CD4-positive, alpha-beta T cell treated with Interleukin-6 for 4 hours (primary cell): ENCODE results near the gene CDH4.

Experiments
- DNase-seq: peaks from one replicate; pipeline ENCODE4 v3.0.0-alpha.2; 2020; ENCODE audit warnings: mixed read lengths

Gene CDH4

DNA sequence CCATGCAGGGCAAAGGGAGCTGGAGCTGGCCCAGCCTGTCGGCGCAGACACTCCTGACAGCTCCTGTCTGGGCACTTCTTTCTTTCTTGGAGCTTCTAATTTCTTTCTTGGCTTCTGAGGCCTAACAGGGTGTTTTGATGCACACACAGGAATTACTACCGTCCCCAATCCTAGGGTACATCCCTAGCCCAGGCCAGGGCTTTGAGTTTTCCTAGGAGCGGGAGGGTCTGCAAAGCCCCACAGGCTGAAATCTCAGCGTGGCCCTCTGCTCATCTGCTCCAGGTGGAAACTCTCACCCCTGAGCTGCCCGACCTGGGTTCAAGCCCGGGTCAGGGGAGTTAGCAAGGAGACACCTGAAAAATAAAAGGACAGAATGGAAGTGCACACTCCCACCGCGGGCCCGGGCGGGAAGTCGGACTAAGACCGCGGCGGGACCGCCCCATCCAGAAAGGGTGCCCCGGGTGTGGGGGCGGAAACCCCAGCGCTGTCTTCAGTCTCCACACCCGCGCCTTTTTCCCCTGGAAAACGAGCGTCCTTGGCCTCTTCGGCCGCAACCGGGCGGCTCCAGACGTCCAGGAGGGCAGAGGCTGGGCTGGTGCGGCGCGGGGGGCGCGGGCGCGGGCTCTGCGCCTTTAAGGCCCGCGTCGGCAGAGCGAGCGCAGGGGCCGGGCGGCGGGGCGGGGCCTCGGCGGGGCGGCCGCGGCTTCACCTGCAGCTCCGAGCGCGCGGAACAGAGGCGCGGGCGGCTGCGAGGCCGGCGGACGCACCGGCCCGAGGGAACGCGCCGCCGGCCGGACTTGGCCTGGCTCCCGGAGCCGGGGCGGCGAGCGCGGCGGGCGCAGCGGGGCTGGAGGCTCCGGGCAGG, at the start of gene CDH4:
CDH4 (plus strand) TSS at position 733 of the 865 bp plus-strand sequence.
- no peak for DNase-seq

GRCh38 chr20:61203320-61203719, 48.7 kb upstream of the CDH4 start:
- DNase-seq: no peak

- DNase-seq: no peak
These were observed 47.9 kb upstream of the CDH4 start for GRCh38 chr20:61204206-61204605.

DNA sequence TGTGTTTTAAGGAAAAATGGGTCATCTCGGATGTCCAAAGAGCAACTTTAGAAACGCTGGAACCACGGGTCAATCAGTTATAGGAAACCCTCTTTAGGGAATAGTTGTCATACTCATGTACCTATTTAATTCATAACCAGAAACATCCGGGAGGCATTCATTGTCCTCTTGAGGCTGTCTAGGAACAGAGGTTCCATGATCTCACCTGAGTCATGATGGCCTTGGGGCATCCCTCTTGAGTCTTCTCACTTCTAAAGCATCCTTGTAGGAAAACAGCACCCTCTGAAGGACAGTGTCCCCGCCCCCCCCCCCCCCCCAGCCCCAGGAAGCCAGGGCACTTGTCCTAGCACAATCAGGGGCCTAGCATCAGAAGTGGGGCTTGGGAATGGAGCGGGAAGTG, 46.3 kb upstream of the CDH4 start:
- DNase-seq: no peak

DNA sequence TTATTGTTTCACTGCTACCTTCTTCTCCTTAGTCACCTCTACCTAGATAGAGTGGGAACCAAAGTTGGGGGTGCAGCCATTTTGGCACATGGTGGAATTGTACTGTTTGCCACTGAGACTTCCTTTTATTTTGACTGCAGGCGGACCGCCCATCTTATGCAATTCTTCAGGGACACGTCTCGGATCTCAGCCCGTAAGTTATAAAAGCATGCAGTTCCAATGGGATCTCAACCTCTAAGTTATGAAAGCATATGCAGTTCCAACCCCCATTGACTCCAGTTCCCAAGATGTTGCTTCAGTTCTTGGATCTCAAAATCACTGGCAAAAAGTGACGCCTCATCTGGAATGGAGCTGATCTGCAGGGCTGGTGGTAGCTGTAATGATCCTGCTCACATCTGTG, 41.2 kb upstream of the CDH4 start:
- no peak for DNase-seq

DNA sequence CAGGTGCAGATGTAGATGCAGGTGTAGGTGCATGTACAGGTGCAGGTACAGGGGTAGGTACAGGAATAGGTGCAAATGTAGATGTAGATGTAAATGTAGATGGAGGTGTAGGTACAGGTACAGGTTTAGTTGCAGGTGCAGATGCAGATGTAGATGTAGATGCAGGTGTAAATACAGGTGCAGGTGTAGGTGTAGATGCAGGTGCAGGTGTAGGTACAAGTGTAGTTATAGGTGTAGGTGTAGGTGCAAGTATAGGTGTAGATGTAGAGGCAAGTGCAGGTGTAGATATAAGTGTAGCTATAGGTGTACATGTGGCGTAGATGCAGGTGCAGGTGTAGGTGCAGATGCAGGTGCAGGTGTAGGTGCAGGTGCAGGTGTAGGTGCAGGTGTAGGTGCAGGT, 34.2 kb upstream of the CDH4 start:
- no peak for DNase-seq

DNA sequence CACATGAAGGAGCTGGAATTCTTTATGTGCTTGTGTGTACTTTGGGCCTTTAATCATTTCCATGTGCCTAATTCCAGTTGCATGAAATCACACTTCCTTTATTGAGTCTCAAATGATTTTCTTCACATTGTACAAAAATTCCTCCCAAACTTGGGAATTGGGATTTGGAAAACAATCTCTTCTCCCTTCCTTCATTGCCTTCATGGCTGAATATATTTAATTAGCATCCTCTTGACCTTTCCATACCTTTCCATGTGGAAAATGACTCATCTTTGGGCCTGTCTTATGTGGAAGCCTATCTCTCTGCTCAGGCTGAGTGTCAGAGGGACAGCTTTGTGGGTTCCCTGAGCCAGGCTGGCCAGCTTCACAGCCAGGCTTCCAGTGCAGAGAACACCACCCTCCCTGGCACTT, 33.0 kb upstream of the CDH4 start:
- no peak for DNase-seq

GRCh38 chr20:61220131-61220530, 31.9 kb upstream of the CDH4 start:
- no peak for DNase-seq

GRCh38 chr20:61220626-61221325, 31.3 kb upstream of the CDH4 start:
- no peak for DNase-seq

DNA sequence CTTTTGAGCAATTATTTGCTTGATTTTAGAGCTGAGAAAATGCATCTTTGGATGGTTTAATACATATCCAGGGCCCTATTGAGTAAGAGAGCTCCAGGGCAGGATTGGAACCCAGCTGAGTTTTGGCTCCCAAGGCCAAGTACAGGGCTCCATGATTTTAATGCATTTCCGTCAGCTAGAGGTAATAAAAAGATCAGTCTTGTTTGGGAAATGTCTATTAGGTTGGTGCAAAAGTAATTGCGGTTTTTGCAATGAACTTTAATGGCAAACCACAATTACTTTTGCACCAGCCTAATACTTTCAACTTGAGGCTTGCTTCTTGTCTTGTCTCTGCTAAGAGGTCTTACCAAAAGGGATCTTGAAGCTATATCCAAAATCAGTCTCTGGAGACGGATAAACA, 29.4 kb upstream of the CDH4 start:
- DNase-seq: no peak

DNA sequence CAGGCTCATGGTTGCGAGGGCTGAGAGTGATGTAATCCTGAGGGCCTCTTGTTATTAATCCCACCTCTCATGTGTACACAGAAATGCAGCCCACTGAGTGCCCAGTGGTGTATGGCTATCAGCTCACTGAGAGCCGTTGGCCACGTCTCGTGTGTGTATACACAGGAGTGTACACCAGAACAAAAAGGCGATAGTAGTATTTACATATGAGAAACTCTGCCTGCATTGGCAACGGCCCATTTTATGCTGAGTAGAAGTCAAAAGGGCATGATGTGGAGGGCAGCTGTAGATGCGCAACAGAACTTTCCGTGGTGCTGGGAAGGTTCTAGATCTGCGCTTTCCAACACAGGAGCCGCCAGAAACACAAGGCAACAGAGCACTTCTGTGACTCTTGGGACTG, 28.9 kb upstream of the CDH4 start:
- no peak for DNase-seq

DNA sequence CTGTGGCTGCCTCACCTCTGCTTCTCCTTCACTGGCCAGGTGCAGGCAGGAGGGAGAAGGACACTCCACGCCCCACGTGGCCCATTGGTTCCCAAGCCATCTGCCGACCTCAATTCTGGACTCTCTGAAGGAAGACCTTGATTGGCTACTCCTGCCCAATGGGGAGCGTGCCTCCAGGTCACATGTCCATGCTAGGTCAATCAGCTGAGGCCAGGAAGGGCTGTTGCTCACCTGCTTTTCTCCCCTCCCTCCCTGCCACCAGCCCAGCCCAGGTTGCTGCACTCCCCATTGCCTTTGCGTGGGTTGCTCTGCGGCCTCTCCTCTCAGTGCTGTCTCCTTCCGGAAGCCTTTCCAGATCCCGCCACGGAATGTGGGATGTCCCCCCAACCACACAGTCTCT, 21.9 kb upstream of the CDH4 start:
- no peak for DNase-seq

DNA sequence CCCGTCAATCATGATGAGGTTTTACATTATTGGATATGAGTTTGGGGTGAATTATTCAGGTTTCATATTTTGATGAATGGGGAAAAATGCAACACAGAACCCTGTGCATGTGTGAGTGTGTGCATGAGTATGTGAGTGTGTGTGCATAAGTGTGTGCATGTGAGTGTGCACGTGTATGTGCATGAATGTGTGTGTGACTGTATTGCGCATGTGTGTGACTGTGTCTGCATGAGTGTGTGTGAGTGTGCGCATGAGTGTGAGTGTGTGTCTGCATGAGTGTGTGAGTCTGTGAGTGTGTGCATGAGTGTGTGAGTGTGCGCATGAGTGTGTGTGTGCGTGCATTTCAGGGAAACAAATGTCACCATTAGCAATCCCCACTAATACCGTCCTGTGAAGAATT, 18.5 kb upstream of the CDH4 start:
- no peak for DNase-seq

DNA sequence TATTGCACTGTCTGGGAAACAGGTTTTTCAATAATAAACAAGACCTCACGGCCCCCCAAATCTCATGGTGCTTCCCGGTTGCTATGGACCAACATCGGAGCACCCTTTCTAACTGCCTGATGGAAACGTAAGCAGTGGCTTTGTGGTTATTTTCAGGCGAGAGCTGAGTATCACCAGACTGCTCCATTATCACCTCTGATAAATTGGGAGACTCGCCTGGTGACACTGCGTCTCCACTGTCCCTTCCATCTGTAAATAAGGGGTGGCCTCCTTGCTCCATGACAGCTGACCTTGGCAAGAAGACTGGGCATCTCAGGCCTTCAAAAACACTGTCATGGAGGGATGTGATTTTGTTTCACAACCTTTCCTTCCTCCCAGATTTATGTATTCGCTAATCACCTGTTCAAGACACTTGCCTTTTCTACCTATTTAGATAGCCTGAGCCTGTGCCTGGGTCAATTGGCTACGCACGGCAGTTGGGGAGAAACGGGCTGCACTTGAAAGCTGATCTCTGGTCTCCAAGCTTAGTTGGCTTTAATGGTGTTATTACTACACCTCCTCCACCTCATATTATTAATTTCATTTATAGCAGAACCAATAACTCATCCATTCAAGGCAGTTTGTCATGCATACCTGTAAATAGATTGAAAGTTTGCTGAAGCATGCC, 17.7 kb upstream of the CDH4 start:
- DNase-seq: no peak

- DNase-seq: no peak
These were observed 15.3 kb upstream of the CDH4 start for GRCh38 chr20:61236713-61237112.

DNA sequence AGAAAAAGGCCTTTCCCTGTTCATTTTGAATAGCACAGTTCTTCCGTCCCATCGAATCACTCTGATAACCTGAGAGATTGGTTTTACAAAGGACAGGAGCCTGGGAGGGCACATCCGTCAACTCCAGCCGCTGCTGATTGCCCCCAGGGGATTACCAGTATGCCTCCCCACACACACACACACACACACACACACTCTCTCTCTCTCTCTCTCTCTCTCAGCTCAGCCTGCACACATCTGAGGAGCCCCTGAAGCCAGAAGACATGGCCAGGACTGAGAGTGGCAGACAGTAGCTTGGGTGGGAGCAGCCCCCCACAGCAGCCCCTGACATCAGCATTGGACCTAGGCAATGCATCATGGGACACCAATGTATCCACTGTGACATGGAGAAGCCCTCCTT, 13.2 kb upstream of the CDH4 start:
- DNase-seq: no peak

- DNase-seq: no peak
These were observed 11.2 kb upstream of the CDH4 start for GRCh38 chr20:61240814-61241213.

GRCh38 chr20:61244213-61244612, 7.8 kb upstream of the CDH4 start:
- no peak for DNase-seq

DNA sequence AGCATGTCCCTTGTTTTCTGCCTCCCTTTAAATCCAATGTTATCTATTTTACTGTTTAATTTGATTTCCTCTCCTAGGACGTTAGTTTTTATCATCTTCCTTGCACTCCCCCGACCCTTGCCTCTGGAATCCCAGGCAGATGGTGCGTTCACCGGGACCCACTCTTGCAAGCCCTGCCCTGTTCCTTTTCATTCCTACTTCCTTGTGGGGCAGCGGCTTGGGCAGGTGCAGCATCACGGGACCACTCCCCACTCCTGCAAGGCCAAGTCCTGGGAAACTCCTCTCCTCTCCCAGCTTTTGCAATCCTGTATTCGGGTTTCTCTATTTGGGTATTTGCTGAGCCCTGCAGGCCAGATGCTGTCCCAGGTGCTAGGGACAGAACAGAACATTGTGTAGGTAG, 5.8 kb upstream of the CDH4 start:
- DNase-seq: no peak

- DNase-seq: no peak
These were observed 2.4 kb upstream of the CDH4 start for GRCh38 chr20:61249626-61250025.

- no peak for DNase-seq
These were observed 671 bp downstream of the CDH4 start for GRCh38 chr20:61252601-61253263.

GRCh38 chr20:61253264-61253639, 1.2 kb downstream of the CDH4 start:
- no peak for DNase-seq
